Aorta (tissue), 5 donors: ENCODE measurements around the gene ACTA1. TPM values are rescaled to one million over a fixed set of nuclear protein-coding genes. Genes with fewer than 3 reads are reported as not detected.
A peak's percentile ranks its signal among the peaks of the same experiment; 100 is the strongest.

Experiments
- ATAC-seq: fragments of 200-7000 bp; cut with Tn5 transposase; one replicate; pipeline ENCODE4 v1.9.1; 2022; ENCODE audit warnings: moderate library complexity; ENCODE audit not compliant: low FRiP score
- DNase-seq, 2 donors: peaks; one replicate each; pipeline ENCODE4 v3.0.0-alpha.2; 2020
- H3K27ac ChIP-seq, 2 donors: one replicate each; pipeline ENCODE4 v1.5.1; 2013; ENCODE audit warnings: low read length in 2 of 2, mild to moderate bottlenecking in 2 of 2, moderate library complexity in 2 of 2, control low read depth in 1 of 2, inconsistent platforms in 1 of 2, low read depth in 1 of 2
- H3K27me3 ChIP-seq, 2 donors: one replicate each; pipeline ENCODE4 v1.6.1; 2013; ENCODE audit warnings: control low read depth in 1 of 2, low read length in 1 of 2, mild to moderate bottlenecking in 1 of 2, moderate library complexity in 1 of 2; ENCODE audit not compliant: insufficient read depth in 2 of 2, control insufficient read depth in 1 of 2
- H3K36me3 ChIP-seq, 2 donors: one replicate each; pipeline ENCODE4 v1.6.1; 2013; ENCODE audit warnings: control low read depth in 1 of 2, low read length in 1 of 2, mild to moderate bottlenecking in 1 of 2; ENCODE audit not compliant: insufficient read depth in 2 of 2, control insufficient read depth in 1 of 2
- H3K4me1 ChIP-seq, 2 donors: one replicate each; pipeline ENCODE4 v1.6.1; 2013; ENCODE audit warnings: low read length in 2 of 2, control low read depth in 1 of 2, mild to moderate bottlenecking in 1 of 2, moderate library complexity in 1 of 2; ENCODE audit not compliant: insufficient read depth in 2 of 2, control insufficient read depth in 1 of 2
- H3K4me3 ChIP-seq, 2 donors: one replicate each; pipeline ENCODE4 v1.5.1; 2013; ENCODE audit warnings: low read length in 2 of 2, control low read depth in 1 of 2, mild to moderate bottlenecking in 1 of 2
- H3K9me3 ChIP-seq: one replicate; pipeline ENCODE4 v1.6.1; 2013; ENCODE audit warnings: mild to moderate bottlenecking, low read length; ENCODE audit not compliant: control insufficient read depth
- WGBS, 2 donors: extraction: QIAGEN DNeasy Blood & Tissue Kit; methylation state at CpG; one replicate each; pipeline ENCODE4 v1.1.7; 2013; 5-methylcytosine and 5-hydroxymethylcytosine counted together
- intact Hi-C, 2 donors: fragments of 100-400 bp; cut with DNase I; formaldehyde crosslinking; loops; one replicate each; pipeline versions ENCODE4 v1.14.2 to v1.15.0; 2022
- polyA plus RNA-seq, 2 donors: library from polyadenylated mRNA; stranded (reverse); fragments of 200-250 nt; gene quantifications; one replicate each; pipeline ENCODE4 v1.2.3, GENCODE V29; 2013
- total RNA-seq, 2 donors: library from RNA; stranded (reverse); fragmentation: NEBNext Ultra II Directional; extraction: Animal tissue kit (Norgen Biotek cat#: 25700); gene quantifications; one replicate each; pipeline ENCODE4 v1.2.1, GENCODE V29; 2021
- donor health status: healthy with polysubstance abuse.
- donor health status: Bipolar disorder and iron deficiency.
- donor health status: DM: no; HTN: no; CAD: no.
- donor health status: DM: no; HTN: no; CAD: no.
- donor health status: DM: yes; HTN: yes; CAD: no.

Gene ACTA1
- total and polyA plus RNA-seq, 4 donors, result 1.8 to 46.8 (median 11.4) TPM

DNA sequence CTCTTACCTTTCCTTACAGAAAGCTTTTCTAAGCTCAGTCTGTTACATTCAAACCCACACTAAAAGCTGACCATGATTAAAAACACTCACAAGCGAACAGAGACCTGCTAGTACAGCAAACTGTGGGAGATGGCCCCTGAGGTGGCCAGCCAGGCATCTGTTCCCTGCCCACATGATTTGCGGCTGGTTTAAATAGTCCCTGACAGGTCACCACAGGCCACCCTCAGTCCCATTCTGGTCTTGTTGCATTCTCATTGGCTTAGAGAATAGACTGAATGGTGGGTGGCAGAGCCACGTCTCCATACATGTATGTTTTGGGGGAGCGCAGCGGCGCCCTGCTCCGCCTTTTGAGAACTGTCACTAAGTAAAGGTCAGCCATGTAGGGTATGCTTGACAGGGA is 2.3 kb upstream of the ACTA1 start:
- no peaks in the 10 kb centered on the region for H3K27me3 ChIP-seq
- H3K9me3 ChIP-seq, result no peaks in the 10 kb centered on the region
- no peaks in the 10 kb centered on the region for H3K4me1 ChIP-seq
- DNase-seq (no peak), ATAC-seq (no peak)
- WGBS, 2 donors, result 60 to 66% methylated on average over 7 of the region's 7 CpGs
- H3K27ac ChIP-seq, result no peak overlapping the region
- intact Hi-C loops, result loop anchor here in 1 of 2 donors (2.0 kb wide), 1 partner anchor 59 kb away; no protein-coding TSS in a partner anchor
- H3K4me3 ChIP-seq, result no peak overlapping the region
- peaks cover 0 to 2% of the 10 kb centered on the region in 2 donors for H3K36me3 ChIP-seq

- intact Hi-C loops, result no loop called here
- Histone ChIP-seq H3K27ac (no peak overlapping the region), H3K36me3 (no peaks in the 10 kb centered on the region), H3K4me3 (no peak overlapping the region), H3K4me1 (no peaks in the 10 kb centered on the region), H3K9me3 (no peaks in the 10 kb centered on the region), H3K27me3 (no peaks in the 10 kb centered on the region)
- WGBS, 2 donors, result 2 to 3% methylated on average over 22 to 27 of the region's 27 CpGs
- ATAC-seq, result no peak
- DNase-seq, result no peak
Observed at GRCh38 chr1:229434641-229435051, 752 bp upstream of the ACTA1 start.

DNA sequence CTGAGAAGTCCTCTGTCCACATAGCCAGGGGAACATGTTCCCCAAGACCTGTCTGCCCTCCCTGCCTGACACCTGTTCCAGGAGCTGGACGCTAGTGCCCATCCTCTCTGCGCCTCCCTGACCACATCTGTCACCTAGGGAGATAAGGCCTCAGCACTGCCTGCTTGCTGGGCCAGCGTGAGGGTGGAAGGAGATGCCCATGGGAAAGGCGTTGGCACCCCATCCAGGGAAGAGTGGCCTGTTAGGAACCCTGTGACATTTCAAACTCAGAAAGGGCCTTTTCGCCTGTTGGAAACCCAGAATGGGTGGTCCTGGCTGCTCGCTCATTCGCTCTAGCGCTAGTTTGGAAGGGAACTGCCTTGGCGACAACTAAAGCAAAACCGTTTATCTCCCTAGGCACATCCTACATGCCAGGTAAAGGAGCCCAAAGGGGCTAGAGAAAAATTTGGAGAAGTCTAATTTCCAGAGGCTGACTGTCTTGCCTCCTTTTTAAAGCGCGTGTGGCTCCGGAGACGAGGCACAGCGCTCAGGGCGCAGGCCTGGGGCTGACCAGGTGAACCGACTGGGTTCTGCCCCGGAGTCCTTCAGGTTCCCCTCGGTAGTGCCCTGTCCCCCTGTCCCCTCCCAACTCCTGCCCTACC is 410 bp downstream of the ACTA1 start:
- no peaks in the 10 kb centered on the region for H3K27me3 ChIP-seq
- H3K27ac ChIP-seq, result no peak overlapping the region
- H3K4me1 ChIP-seq, result no peaks in the 10 kb centered on the region
- 11 to 24% methylated on average over 19 of the region's 19 CpGs for WGBS, 2 donors
- H3K4me3 ChIP-seq, result no peak overlapping the region
- ATAC-seq, result no peak
- H3K9me3 ChIP-seq, result no peaks in the 10 kb centered on the region
- intact Hi-C loops, result no loop called here
- DNase-seq, result no peak
- H3K36me3 ChIP-seq, result no peaks in the 10 kb centered on the region

- 8 to 41% methylated on average over 36 to 37 of the region's 37 CpGs for WGBS, 2 donors
- no peaks in the 10 kb centered on the region for H3K27me3 ChIP-seq
- ATAC-seq, result no peak
- no peak overlapping the region for H3K4me3 ChIP-seq
- no peaks in the 10 kb centered on the region for H3K4me1 ChIP-seq
- H3K9me3 ChIP-seq, result no peaks in the 10 kb centered on the region
- no peak overlapping the region for H3K27ac ChIP-seq
- intact Hi-C loops, result no loop called here
- H3K36me3 ChIP-seq, result no peaks in the 10 kb centered on the region
- no peak for DNase-seq
Observed at GRCh38 chr1:229432905-229433304, 989 bp downstream of the ACTA1 start.

DNA sequence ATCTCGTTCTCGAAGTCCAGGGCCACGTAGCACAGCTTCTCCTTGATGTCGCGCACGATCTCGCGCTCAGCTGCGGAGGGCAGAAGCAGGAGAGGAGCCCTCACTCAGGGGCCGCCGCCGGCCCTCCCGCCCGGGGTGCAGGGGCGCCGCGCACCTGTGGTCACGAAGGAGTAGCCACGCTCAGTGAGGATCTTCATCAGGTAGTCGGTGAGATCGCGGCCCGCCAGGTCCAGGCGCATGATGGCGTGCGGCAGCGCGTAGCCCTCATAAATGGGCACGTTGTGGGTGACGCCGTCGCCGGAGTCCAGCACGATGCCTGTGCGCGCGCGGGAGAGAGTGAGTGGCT is 1.8 kb downstream of the ACTA1 start:
- H3K27me3 ChIP-seq, result no peaks in the 10 kb centered on the region
- WGBS, 2 donors, result 3 to 7% methylated on average over 37 to 38 of the region's 38 CpGs
- DNase-seq (no peak), ATAC-seq (no peak)
- H3K9me3 ChIP-seq, result no peaks in the 10 kb centered on the region
- intact Hi-C loops, result no loop called here
- no peaks in the 10 kb centered on the region for H3K4me1 ChIP-seq
- no peak overlapping the region for H3K27ac ChIP-seq
- no peaks in the 10 kb centered on the region for H3K36me3 ChIP-seq
- no peak overlapping the region for H3K4me3 ChIP-seq

DNA sequence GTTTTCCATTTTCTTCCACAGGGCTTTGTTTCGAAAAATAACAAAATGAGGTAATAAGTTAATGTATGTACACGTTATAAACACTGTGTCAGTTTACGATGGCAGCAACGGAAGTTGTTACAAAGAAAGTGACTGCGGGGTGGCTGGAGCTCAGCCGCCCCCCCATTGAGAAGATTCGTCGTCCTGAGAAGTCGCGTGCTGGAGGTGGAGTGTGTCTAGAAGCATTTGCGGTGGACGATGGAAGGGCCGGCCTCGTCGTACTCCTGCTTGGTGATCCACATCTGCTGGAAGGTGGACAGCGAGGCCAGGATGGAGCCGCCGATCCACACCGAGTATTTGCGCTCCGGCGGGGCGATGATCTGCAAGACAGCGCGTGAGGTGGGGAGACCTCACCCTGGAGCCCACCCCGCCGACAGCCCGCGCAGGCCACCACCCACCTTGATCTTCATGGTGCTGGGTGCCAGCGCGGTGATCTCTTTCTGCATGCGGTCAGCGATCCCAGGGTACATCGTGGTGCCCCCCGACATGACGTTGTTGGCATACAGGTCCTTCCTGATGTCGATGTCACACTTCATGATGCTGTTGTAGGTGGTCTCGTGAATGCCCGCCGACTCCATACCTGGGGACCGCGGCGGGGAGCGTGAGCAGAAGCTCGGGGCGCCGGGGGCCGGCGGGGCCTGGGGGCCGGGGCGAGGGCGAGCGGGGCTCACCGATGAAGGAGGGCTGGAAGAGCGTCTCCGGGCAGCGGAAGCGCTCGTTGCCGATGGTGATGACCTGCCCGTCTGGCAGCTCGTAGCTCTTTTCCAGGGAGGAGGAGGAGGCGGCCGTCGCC is 2.4 kb downstream of the ACTA1 start:
- Histone ChIP-seq H3K4me3 (no peak overlapping the region), H3K27ac (no peak overlapping the region), H3K9me3 (no peaks in the 10 kb centered on the region), H3K4me1 (no peaks in the 10 kb centered on the region), H3K36me3 (no peaks in the 10 kb centered on the region), H3K27me3 (peaks cover 0 to 2% of the 10 kb centered on the region in 2 donors)
- intact Hi-C loops, result no loop called here
- 8 to 12% methylated on average over 61 to 65 of the region's 65 CpGs for WGBS, 2 donors
- DNase-seq (no peak), ATAC-seq (no peak)

DNA sequence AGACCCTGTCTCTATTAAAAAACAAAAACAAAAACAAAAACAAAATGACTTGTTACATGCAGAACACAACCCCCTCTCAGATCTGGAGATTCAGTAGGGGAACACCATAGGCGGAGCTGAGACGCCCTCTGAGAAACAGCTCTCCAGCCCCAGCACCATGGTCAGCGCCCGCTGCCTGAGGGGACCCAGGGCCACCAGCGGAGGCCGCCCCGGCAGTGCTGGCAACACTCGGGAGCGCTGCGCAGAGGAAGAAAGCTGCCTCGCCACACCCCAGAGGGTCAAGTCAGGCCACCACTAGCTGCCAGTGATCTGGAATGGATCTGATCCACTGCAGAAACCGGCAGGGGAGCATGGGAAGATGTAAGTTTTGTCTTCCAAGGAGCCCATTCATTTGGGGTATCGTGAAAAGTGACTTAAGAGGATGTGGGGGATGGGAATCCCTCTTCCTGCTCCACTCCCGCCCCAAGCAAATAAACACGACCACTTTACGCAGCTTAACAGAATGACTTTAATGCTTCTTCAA is 3.1 kb downstream of the ACTA1 start:
- intact Hi-C loops, result no loop called here
- Histone ChIP-seq H3K27me3 (peaks cover 0 to 2% of the 10 kb centered on the region in 2 donors), H3K9me3 (no peaks in the 10 kb centered on the region), H3K4me3 (no peak overlapping the region), H3K4me1 (no peaks in the 10 kb centered on the region), H3K27ac (no peak overlapping the region), H3K36me3 (no peaks in the 10 kb centered on the region)
- DNase-seq (peak; percentile 75 to 88), ATAC-seq (peak; percentile 57)
- 5 to 7% methylated on average over 16 of the region's 16 CpGs for WGBS, 2 donors

DNA sequence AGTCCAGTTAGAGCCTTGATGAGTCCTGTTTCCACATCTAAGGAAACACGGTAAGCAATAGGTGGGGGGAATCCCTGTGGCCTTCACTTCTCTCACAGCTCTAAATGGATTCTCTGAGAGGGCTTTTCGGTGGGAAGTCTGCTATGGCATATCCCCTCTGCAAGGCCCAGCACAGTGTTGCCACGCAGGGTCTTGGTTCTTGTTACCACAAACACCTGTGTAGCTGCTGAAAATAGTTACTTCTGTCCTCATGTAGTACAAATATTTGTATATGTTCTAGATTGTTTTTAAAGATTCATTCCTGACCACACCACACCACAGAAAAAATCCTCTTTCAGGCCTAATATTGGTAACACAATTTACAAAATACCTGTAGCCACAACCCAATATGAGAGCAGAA is 5.6 kb downstream of the ACTA1 start:
- ATAC-seq (no peak), DNase-seq (no peak)
- no peak overlapping the region for H3K27ac ChIP-seq
- H3K9me3 ChIP-seq, result no peaks in the 10 kb centered on the region
- intact Hi-C loops, result no loop called here
- WGBS, 2 donors, result 78 to 83% methylated on average over 3 of the region's 3 CpGs
- H3K27me3 ChIP-seq, result peaks cover 0 to 2% of the 10 kb centered on the region in 2 donors
- no peaks in the 10 kb centered on the region for H3K36me3 ChIP-seq
- H3K4me1 ChIP-seq, result no peaks in the 10 kb centered on the region
- H3K4me3 ChIP-seq, result no peak overlapping the region

DNA sequence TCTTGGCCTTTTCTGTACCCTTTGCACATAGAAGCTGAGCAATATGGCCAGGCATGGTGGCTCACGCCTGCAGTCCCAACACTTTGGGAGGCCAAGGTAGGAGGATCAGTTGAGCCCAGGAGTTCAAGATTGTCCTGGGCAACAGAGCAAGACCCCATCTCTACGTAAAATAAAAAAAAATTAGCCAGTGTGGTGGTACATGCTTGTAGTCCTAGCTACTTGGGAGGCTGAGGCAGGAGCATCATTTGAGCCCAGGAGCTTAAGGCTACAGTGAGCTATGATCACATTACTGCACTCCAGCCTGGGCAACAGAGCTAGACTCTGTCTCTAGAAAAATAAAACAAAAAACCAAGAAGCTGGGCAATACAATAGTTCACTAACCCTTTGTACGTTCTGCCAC is 6.3 kb downstream of the ACTA1 start:
- H3K36me3 ChIP-seq, result no peaks in the 10 kb centered on the region
- no peaks in the 10 kb centered on the region for H3K9me3 ChIP-seq
- peaks cover 0 to 2% of the 10 kb centered on the region in 2 donors for H3K27me3 ChIP-seq
- H3K4me3 ChIP-seq, result no peak overlapping the region
- DNase-seq (no peak), ATAC-seq (no peak)
- H3K27ac ChIP-seq, result no peak overlapping the region
- WGBS, 2 donors, result 81 to 94% methylated on average over 3 of the region's 3 CpGs
- intact Hi-C loops, result no loop called here
- H3K4me1 ChIP-seq, result no peaks in the 10 kb centered on the region
